Astrocyte (in vitro differentiated cells and primary cell): ENCODE measurements around the gene METTL24. TPM values are rescaled to one million over a fixed set of nuclear protein-coding genes. Genes with fewer than 3 reads are reported as not detected.
"Not testable (repeated sequence)": the region's sequence is repeated elsewhere in the genome, so short reads cannot be mapped to it uniquely, and the experiment has no call there.

Experiments
- DNase-seq: peaks from one replicate; pipeline ENCODE4 v3.0.0-alpha.2; 2010; ENCODE audit warnings: low read depth
- FAIRE-seq: peaks from 2 replicates; lab custom pipeline; 2011; peaks lifted over from hg19 to GRCh38; lab: Jason Lieb, UNC
- H2AFZ ChIP-seq: 2 replicates; pipeline ENCODE4 v1.6.0; 2012; ENCODE audit warnings: low read depth, low read length, inconsistent platforms
- H3K27ac ChIP-seq: 2 replicates; pipeline ENCODE4 v1.5.1; 2011; ENCODE audit warnings: low read depth, low read length, inconsistent platforms
- H3K27me3 ChIP-seq: 2 replicates; pipeline ENCODE4 v1.6.0; 2011; ENCODE audit warnings: low read length, inconsistent platforms; ENCODE audit not compliant: insufficient read depth
- H3K36me3 ChIP-seq: 2 replicates; pipeline ENCODE4 v1.5.1; 2011; ENCODE audit warnings: low read length, inconsistent platforms; ENCODE audit not compliant: insufficient read depth
- H3K4me1 ChIP-seq: 2 replicates; pipeline ENCODE4 v1.5.1; 2011; ENCODE audit warnings: low read length, inconsistent platforms; ENCODE audit not compliant: insufficient read depth
- H3K4me2 ChIP-seq: 2 replicates; pipeline ENCODE4 v1.6.0; 2012; ENCODE audit warnings: low read length, inconsistent platforms
- H3K4me3 ChIP-seq: 2 replicates; pipeline ENCODE4 v1.5.1; 2011; ENCODE audit warnings: low read depth, mild to moderate bottlenecking, low read length, inconsistent platforms; ENCODE audit not compliant: insufficient read depth
- H3K79me2 ChIP-seq: 2 replicates; pipeline ENCODE4 v1.6.0; 2012; ENCODE audit warnings: mild to moderate bottlenecking, low read length, inconsistent platforms; ENCODE audit not compliant: insufficient read depth
- H3K9ac ChIP-seq: 2 replicates; pipeline ENCODE4 v1.6.0; 2012; ENCODE audit warnings: mild to moderate bottlenecking, low read length, inconsistent platforms
- H3K9me3 ChIP-seq: 2 replicates; pipeline ENCODE4 v1.5.1; 2012; ENCODE audit warnings: low read depth, mild to moderate bottlenecking, low read length, inconsistent platforms; ENCODE audit not compliant: insufficient read depth
- H4K20me1 ChIP-seq: 2 replicates; pipeline ENCODE4 v1.6.0; 2012; ENCODE audit warnings: low read length, inconsistent platforms; ENCODE audit not compliant: insufficient read depth
- H3K27ac Mint-ChIP-seq: one replicate; pipeline ENCODE4 v1.8.0; 2021; ENCODE audit warnings: mild to moderate bottlenecking, mixed read lengths; ENCODE audit not compliant: unreplicated experiment
- H3K27me3 Mint-ChIP-seq: one replicate; pipeline ENCODE4 v1.8.0; 2021; ENCODE audit warnings: low read depth, mixed read lengths; ENCODE audit not compliant: unreplicated experiment
- H3K36me3 Mint-ChIP-seq: one replicate; pipeline ENCODE4 v1.8.0; 2021; ENCODE audit warnings: low read depth, mixed read lengths; ENCODE audit not compliant: unreplicated experiment
- H3K4me1 Mint-ChIP-seq: one replicate; pipeline ENCODE4 v1.8.0; 2021; ENCODE audit warnings: low read depth, mixed read lengths; ENCODE audit not compliant: unreplicated experiment
- H3K4me3 Mint-ChIP-seq: one replicate; pipeline ENCODE4 v1.8.0; 2021; ENCODE audit warnings: mild to moderate bottlenecking, moderate library complexity, mixed read lengths; ENCODE audit not compliant: unreplicated experiment
- H3K9me3 Mint-ChIP-seq: one replicate; pipeline ENCODE4 v1.8.0; 2021; ENCODE audit warnings: mild to moderate bottlenecking, mixed read lengths; ENCODE audit not compliant: unreplicated experiment
- CTCF ChIP-seq: IDR thresholded peaks from 2 replicates; pipeline ENCODE4 v1.5.1; 2011; ENCODE audit warnings: low read depth, mild to moderate bottlenecking, inconsistent platforms, low read length, moderate library complexity; ENCODE audit not compliant: insufficient read depth
- EZH2 ChIP-seq: IDR thresholded peaks from 2 replicates; pipeline ENCODE4 v1.6.1; 2012; ENCODE audit warnings: mild to moderate bottlenecking, low read length, inconsistent platforms; ENCODE audit not compliant: insufficient read depth
- total RNA-seq: library from RNA; stranded (reverse); gene quantifications from 2 replicates; pipeline ENCODE4 v1.2.1, GENCODE V29; 2021

METTL24 gene
- total RNA-seq, 1 donor from 2014 or later = 0.75 TPM

- TF ChIP-seq CTCF (no peak), EZH2 (no peak)
- Mint-ChIP-seq H3K4me3 (no peak overlapping the region), H3K36me3 (no peaks in the 10 kb centered on the region), H3K9me3 (no peaks in the 10 kb centered on the region), H3K27me3 (peaks cover 19% of the 10 kb centered on the region), H3K27ac (peak overlapping the region; percentile 43), H3K4me1 (peaks cover 17% of the 10 kb centered on the region)
- peaks cover 16% of the 10 kb centered on the region for H3K27me3 ChIP-seq
- no peak overlapping the region for H3K4me2 ChIP-seq
- H2AFZ ChIP-seq = no peak overlapping the region
- H3K9ac ChIP-seq = no peak overlapping the region
- no peak overlapping the region for H3K4me3 ChIP-seq
- no peaks in the 10 kb centered on the region for H4K20me1 ChIP-seq
- no peak overlapping the region for H3K27ac ChIP-seq
- H3K79me2 ChIP-seq = no peaks in the 10 kb centered on the region
- no peaks in the 10 kb centered on the region for H3K4me1 ChIP-seq
- no peaks in the 10 kb centered on the region for H3K36me3 ChIP-seq
- FAIRE-seq = no peak
- no peaks in the 10 kb centered on the region for H3K9me3 ChIP-seq
- peak; percentile 48 for DNase-seq
These were observed 5.4 kb downstream of the METTL24 start for GRCh38 chr6:110352563-110353262.

DNA sequence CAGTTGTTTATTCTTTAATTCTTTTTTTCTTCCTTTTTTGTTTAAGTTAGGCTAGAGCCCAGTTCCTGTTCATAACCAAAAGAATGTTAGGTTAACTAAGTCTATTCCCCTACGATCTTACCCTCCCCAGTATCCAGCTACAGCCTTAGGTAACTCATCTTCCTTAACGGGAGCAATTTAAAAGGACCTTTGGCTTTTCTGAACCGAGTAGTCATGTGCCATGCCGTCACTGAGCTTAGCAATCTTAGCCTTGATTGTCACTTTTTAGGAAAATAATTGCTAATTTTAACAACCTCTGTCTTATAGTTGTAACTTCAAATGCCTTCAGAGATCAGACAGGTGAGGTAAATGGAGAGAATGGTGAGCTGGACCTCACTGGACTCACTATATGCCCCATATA, 6.2 kb downstream of the METTL24 start:
- Histone ChIP-seq H3K36me3 (no peaks in the 10 kb centered on the region), H2AFZ (no peak overlapping the region), H3K27me3 (peaks cover 9% of the 10 kb centered on the region), H3K9ac (no peak overlapping the region), H3K4me3 (no peak overlapping the region), H3K27ac (no peak overlapping the region), H3K4me1 (no peaks in the 10 kb centered on the region), H4K20me1 (no peaks in the 10 kb centered on the region), H3K79me2 (no peaks in the 10 kb centered on the region), H3K9me3 (no peaks in the 10 kb centered on the region), H3K4me2 (no peak overlapping the region)
- Mint-ChIP-seq H3K27ac (no peak overlapping the region), H3K4me1 (peaks cover 17% of the 10 kb centered on the region), H3K9me3 (no peaks in the 10 kb centered on the region), H3K4me3 (no peak overlapping the region), H3K27me3 (peaks cover 12% of the 10 kb centered on the region), H3K36me3 (no peaks in the 10 kb centered on the region)
- TF ChIP-seq EZH2 = no peak
- no peak for TF ChIP-seq CTCF
- no peak for FAIRE-seq
- DNase-seq = no peak

DNA sequence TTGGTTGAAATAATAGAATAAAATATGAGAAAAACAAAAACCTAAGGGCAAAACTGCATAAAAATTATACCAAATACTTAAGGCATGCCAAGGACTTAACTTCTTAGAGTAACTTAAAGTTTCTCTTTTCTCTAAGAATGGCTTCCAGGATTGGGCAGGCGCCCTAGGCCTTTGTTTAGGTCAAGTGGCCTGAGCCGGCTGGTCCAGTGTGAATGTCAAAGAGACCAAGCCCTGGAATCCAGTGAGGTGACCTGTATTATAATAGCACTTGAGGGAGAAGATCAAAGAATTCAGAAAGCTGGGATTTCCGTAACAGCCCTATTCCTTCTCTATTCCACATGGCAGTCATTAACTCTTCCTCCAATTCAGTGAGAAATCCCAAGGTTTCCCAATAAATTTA, 6.6 kb downstream of the METTL24 start:
- Histone ChIP-seq H4K20me1 (no peaks in the 10 kb centered on the region), H3K79me2 (no peaks in the 10 kb centered on the region), H3K36me3 (no peaks in the 10 kb centered on the region), H2AFZ (no peak overlapping the region), H3K4me2 (no peak overlapping the region), H3K9ac (no peak overlapping the region), H3K27ac (no peak overlapping the region), H3K4me3 (no peak overlapping the region), H3K9me3 (no peaks in the 10 kb centered on the region), H3K27me3 (peaks cover 5% of the 10 kb centered on the region), H3K4me1 (no peaks in the 10 kb centered on the region)
- H3K4me1 Mint-ChIP-seq = peaks cover 17% of the 10 kb centered on the region
- no peaks in the 10 kb centered on the region for H3K9me3 Mint-ChIP-seq
- TF ChIP-seq EZH2 = no peak
- TF ChIP-seq CTCF = no peak
- DNase-seq = no peak
- H3K36me3 Mint-ChIP-seq = no peaks in the 10 kb centered on the region
- peaks cover 8% of the 10 kb centered on the region for H3K27me3 Mint-ChIP-seq
- H3K4me3 Mint-ChIP-seq = no peak overlapping the region
- H3K27ac Mint-ChIP-seq = no peak overlapping the region
- no peak for FAIRE-seq

GRCh38 chr6:110350593-110350992, 7.6 kb downstream of the METTL24 start:
- H4K20me1 ChIP-seq, H3K79me2 ChIP-seq, H3K4me3 ChIP-seq, H3K4me3 Mint-ChIP-seq, H3K9ac ChIP-seq, H2AFZ ChIP-seq, H3K27ac Mint-ChIP-seq, H3K9me3 Mint-ChIP-seq, H3K36me3 ChIP-seq, H3K27ac ChIP-seq, H3K27me3 Mint-ChIP-seq, FAIRE-seq, DNase-seq, H3K4me1 ChIP-seq, H3K36me3 Mint-ChIP-seq, H3K27me3 ChIP-seq, H3K4me2 ChIP-seq, H3K9me3 ChIP-seq: not testable (repeated sequence)
- peaks cover 15% of the 10 kb centered on the region for H3K4me1 Mint-ChIP-seq
